ENCODE results near the gene ACBD4. TPM values are rescaled to one million over a fixed set of nuclear protein-coding genes. Genes with fewer than 3 reads are reported as not detected.

Gene ACBD4
- total RNA-seq, 1 donor from 2014 or later = 16.3 TPM

DNA sequence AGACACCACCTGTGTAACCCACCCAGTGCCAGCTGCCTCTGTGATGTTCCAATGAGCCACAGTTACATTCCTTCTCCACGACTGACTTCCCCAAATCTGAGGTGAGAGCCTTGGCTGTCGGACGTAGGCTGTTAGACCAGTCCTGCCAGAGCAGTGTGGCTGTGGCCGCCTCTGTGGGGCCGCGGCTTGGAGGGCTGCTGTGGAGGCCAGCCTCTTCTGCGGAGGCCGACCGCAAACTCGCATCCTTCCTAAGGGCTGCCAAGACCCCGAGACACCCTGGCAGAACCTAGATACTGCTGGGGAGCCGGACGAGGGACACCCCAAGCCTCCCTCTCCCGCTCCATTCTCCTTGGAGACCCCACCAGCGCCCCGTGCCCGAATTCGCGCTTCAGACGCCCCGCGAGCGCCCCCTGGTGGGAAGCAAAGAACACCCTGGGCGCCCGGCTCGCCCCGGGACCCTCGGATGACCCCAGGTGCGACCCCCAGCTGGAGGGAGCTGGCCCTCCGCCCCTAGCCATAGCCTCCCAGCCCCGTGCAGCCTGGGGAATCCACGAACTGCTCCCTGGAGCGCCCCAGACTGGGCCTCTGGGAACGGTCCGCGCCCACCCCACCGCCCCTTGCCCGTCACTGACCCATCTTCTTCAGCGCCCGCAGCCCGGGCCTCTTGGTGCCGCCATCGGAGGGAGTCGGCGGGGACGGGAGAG lies 3.7 kb upstream of the ACBD4 start:
- ATAC-seq (no peak), DNase-seq (peak; percentile 80)
- TF ChIP-seq, protein P1, sequence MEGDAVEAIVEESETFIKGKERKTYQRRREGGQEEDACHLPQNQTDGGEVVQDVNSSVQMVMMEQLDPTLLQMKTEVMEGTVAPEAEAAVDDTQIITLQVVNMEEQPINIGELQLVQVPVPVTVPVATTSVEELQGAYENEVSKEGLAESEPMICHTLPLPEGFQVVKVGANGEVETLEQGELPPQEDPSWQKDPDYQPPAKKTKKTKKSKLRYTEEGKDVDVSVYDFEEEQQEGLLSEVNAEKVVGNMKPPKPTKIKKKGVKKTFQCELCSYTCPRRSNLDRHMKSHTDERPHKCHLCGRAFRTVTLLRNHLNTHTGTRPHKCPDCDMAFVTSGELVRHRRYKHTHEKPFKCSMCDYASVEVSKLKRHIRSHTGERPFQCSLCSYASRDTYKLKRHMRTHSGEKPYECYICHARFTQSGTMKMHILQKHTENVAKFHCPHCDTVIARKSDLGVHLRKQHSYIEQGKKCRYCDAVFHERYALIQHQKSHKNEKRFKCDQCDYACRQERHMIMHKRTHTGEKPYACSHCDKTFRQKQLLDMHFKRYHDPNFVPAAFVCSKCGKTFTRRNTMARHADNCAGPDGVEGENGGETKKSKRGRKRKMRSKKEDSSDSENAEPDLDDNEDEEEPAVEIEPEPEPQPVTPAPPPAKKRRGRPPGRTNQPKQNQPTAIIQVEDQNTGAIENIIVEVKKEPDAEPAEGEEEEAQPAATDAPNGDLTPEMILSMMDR (IDR thresholded peaks at IDR 0.05) = peak; percentile 90
- peak overlapping the region; percentile 79 for H3K4me3 ChIP-seq
- peaks cover 47% of the 10 kb centered on the region for H3K4me1 ChIP-seq
- no peaks in the 10 kb centered on the region for H3K27me3 ChIP-seq
- no peaks in the 10 kb centered on the region for H3K9me3 ChIP-seq
- no peaks in the 10 kb centered on the region for H3K36me3 ChIP-seq
- H3K27ac ChIP-seq = peak overlapping the region; percentile 92
- intact Hi-C loops (cut with DNase I) = no loop called here

DNA sequence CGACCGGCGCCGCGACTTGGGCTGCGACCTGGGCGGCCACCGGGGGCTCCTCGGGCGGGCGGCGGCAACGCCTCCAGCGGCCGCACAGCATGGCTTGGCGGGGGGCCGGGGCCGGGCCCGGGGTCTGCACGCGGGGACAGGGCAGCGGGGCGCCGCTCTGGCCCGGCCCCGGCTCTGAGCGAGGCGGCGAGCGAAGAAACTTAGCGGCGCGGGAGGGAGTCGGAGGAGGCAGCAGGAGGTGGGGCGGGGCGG lies 3.2 kb upstream of the ACBD4 start, which contains the start of gene PLCD3:
TSS of gene PLCD3 (minus strand) at position 196 of the 252 bp plus-strand sequence. CDS start at position 91, 105 bp downstream.
- TF ChIP-seq, protein P1 (IDR thresholded peaks at IDR 0.05) = no peak
- Histone ChIP-seq H3K36me3 (no peaks in the 10 kb centered on the region), H3K9me3 (no peaks in the 10 kb centered on the region), H3K4me3 (peak within 1 kb of the TSS; percentile 79), H3K27ac (peak within 1 kb of the TSS; percentile 92), H3K27me3 (no peaks in the 10 kb centered on the region), H3K4me1 (peaks cover 42% of the 10 kb centered on the region)
- no peak for DNase-seq
- no peak for ATAC-seq
- intact Hi-C loops (cut with DNase I) = no loop called here

DNA sequence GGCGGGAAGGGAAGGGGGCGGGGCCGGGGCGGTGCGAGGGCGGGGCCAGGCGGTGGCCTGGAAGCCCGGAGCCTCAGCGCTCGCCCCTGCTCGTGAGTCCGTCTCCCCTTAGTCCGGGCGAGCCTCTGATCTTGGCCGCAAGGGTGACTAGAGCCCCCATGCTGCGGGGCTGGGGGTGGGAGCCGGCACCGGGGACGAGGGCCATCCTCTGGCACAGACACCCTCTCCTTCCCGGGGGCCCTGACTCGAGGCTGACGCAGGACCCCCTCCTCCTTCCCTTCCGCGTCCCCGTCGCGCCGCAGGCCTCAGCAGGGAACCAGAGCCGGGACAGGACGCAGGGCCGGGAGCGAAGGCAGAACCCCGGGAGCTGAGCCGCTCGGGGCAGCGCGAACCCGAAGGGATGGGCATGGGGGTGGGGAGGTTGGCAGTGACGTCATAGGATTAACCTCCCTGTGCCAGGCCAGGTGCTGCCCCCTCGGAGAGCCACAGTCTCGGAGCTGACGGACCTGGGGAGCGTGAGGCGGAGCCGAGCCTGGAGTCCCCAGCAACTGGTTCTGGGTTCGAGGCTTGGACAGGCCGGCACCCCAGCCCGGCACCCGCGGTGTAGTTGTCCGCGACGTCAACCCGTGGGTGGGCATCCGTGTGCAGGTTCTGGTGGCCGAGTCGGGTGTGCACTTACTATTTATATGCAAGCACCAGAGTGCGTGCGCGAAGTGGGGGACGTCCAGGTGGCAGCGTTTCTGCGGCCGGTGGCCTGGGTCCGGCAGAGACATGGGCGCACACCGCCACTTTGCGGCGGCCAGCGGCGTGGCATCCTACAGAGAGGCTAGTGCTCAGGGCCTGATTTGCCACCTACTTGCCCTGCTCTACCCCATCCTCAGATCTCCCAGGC lies 2.7 kb upstream of the ACBD4 start:
- no peaks in the 10 kb centered on the region for H3K36me3 ChIP-seq
- ATAC-seq = peak; percentile 75
- DNase-seq = peak; percentile 91
- H3K9me3 ChIP-seq = no peaks in the 10 kb centered on the region
- peaks cover 39% of the 10 kb centered on the region for H3K4me1 ChIP-seq
- TF ChIP-seq, protein P1 (IDR thresholded peaks at IDR 0.05) = peak; percentile 77
- intact Hi-C loops (cut with DNase I) = no loop called here
- H3K4me3 ChIP-seq = peak overlapping the region; percentile 79
- H3K27me3 ChIP-seq = no peaks in the 10 kb centered on the region
- peak overlapping the region; percentile 92 for H3K27ac ChIP-seq

DNA sequence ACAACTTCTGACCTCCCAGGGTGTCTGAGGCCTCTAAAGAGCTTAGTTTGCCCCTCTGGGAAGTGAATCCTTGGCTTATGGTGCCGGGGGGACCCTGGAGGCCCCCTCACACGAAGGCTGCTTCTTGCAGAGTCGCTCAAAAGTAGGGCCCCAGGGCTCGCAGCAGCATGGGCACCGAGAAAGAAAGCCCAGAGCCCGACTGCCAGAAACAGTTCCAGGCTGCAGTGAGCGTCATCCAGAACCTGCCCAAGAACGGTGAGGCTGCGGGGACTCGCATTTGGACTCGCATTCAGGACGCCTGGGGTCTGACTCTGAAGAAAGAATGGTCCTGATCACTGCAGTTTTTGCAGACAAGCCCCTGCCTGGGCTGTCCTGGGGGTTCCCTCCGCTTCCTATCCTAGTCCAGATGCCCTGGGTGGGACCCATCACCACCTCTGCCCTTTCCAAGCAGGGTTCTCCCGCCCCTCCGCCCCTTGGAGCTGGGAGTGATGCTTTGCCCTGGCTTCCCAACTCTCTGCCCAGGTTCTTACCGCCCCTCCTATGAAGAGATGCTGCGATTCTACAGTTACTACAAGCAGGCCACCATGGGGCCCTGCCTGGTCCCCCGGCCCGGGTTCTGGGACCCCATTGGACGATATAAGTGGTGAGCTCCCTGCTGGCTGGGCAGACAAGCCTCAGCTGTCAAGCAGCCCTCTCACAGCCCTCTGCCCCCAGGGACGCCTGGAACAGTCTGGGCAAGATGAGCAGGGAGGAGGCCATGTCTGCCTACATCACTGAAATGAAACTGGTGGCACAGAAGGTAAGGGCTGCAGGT lies 698 bp downstream of the ACBD4 start:
- H3K36me3 ChIP-seq = no peaks in the 10 kb centered on the region
- peak overlapping the region; percentile 86 for H3K27ac ChIP-seq
- no peaks in the 10 kb centered on the region for H3K9me3 ChIP-seq
- TF ChIP-seq, protein P1 (IDR thresholded peaks at IDR 0.05) = no peak
- peak; percentile 66 for DNase-seq
- H3K27me3 ChIP-seq = no peaks in the 10 kb centered on the region
- H3K4me3 ChIP-seq = peak overlapping the region; percentile 89
- peaks cover 18% of the 10 kb centered on the region for H3K4me1 ChIP-seq
- ATAC-seq = no peak
- intact Hi-C loops (cut with DNase I) = loop anchor here (5.0 kb wide), 1 partner anchor 61 kb away; no protein-coding TSS in a partner anchor

- DNase-seq = no peak
- peaks cover 9% of the 10 kb centered on the region for H3K4me1 ChIP-seq
- H3K9me3 ChIP-seq = no peaks in the 10 kb centered on the region
- no peak overlapping the region for H3K4me3 ChIP-seq
- no peak for ATAC-seq
- no peak overlapping the region for H3K27ac ChIP-seq
- H3K36me3 ChIP-seq = no peaks in the 10 kb centered on the region
- TF ChIP-seq, protein P1 (IDR thresholded peaks at IDR 0.05) = no peak
- no peaks in the 10 kb centered on the region for H3K27me3 ChIP-seq
- intact Hi-C loops (cut with DNase I) = loop anchor here (5.0 kb wide), 1 partner anchor 60 kb away; no protein-coding TSS in a partner anchor
These were observed 1.5 kb downstream of the ACBD4 start for GRCh38 chr17:45136846-45137560.

Data from upper lobe of right lung (tissue), 1 donor.